ENCODE measurements around the gene PBX1.

The PBX1 gene

GRCh38 chr1:164635059-164635802 is 76.2 kb downstream of the PBX1 start:
- FAIRE-seq, result no peak
- TF ChIP-seq CTCF (IDR thresholded peaks at IDR 0.05; ENCODE audit: insufficient read depth, missing control alignments), result no peak
- no peak for DNase-seq (ENCODE audit: insufficient read length, low spot score)

GRCh38 chr1:164635803-164636731 is 77.1 kb downstream of the PBX1 start:
- peak; percentile 74 for FAIRE-seq
- DNase-seq (ENCODE audit: insufficient read length, low spot score), result no peak
- TF ChIP-seq CTCF (IDR thresholded peaks at IDR 0.05; ENCODE audit: insufficient read depth, missing control alignments), result no peak

GRCh38 chr1:164636757-164637156 is 77.8 kb downstream of the PBX1 start:
- no peak for TF ChIP-seq CTCF (IDR thresholded peaks at IDR 0.05; ENCODE audit: insufficient read depth, missing control alignments)

GRCh38 chr1:164637461-164638375 is 78.7 kb downstream of the PBX1 start:
- FAIRE-seq, result no peak

More at GRCh38 chr1:164636757-164637156, 77.8 kb downstream of the PBX1 start:
- DNase-seq (ENCODE audit: insufficient read length, low spot score) (no peak), FAIRE-seq (peak; percentile 29)

GRCh38 chr1:164638492-164639202 is 79.7 kb downstream of the PBX1 start:
- DNase-seq (ENCODE audit: insufficient read length, low spot score) (no peak), FAIRE-seq (peak; percentile 29)
- no peak for TF ChIP-seq CTCF (IDR thresholded peaks at IDR 0.05; ENCODE audit: insufficient read depth, missing control alignments)

More at GRCh38 chr1:164637461-164638375, 78.7 kb downstream of the PBX1 start:
- no peak for TF ChIP-seq CTCF (IDR thresholded peaks at IDR 0.05; ENCODE audit: insufficient read depth, missing control alignments)
- no peak for DNase-seq (ENCODE audit: insufficient read length, low spot score)

GRCh38 chr1:164640686-164641352 is 81.8 kb downstream of the PBX1 start:
- no peak for TF ChIP-seq CTCF (IDR thresholded peaks at IDR 0.05; ENCODE audit: insufficient read depth, missing control alignments)
- FAIRE-seq (no peak), DNase-seq (ENCODE audit: insufficient read length, low spot score) (no peak)
